HG02763 (cell line): ENCODE measurements around the gene NDUFA12.

Experiments used
- ATAC-seq: cut with Tn5 transposase; IDR thresholded peaks from one replicate; pipeline ENCODE4 v1.9.1; 2021; ENCODE audit warnings: mild to moderate bottlenecking, moderate library complexity; ENCODE audit not compliant: unreplicated experiment

Gene NDUFA12

GRCh38 chr12:94942663-94943062 is 60.8 kb downstream of the NDUFA12 start:
- ATAC-seq: no peak

GRCh38 chr12:94941440-94941862 is 62.0 kb downstream of the NDUFA12 start:
- no peak for ATAC-seq

GRCh38 chr12:94940771-94941170 is 62.7 kb downstream of the NDUFA12 start:
- no peak for ATAC-seq

GRCh38 chr12:94938583-94938982 is 64.9 kb downstream of the NDUFA12 start:
- no peak for ATAC-seq

- no peak for ATAC-seq
These were observed 72.7 kb downstream of the NDUFA12 start for GRCh38 chr12:94930772-94931171.

GRCh38 chr12:94930216-94930654 is 73.3 kb downstream of the NDUFA12 start:
- ATAC-seq: no peak

GRCh38 chr12:94929780-94930179 is 73.7 kb downstream of the NDUFA12 start:
- ATAC-seq: no peak

- ATAC-seq: no peak
These were observed 77.8 kb downstream of the NDUFA12 start for GRCh38 chr12:94925729-94926128.

GRCh38 chr12:94925206-94925605 is 78.3 kb downstream of the NDUFA12 start:
- ATAC-seq: no peak

GRCh38 chr12:94922561-94922960 is 80.9 kb downstream of the NDUFA12 start:
- no peak for ATAC-seq
